Hematopoietic multipotent progenitor cell treated with erythropoietin and hydrocortisone succinate and interleukin-3 and kit ligand, for 17 days (in vitro differentiated cells): ENCODE measurements around the gene PRLR.
"Not testable (repeated sequence)": the region's sequence is repeated elsewhere in the genome, so short reads cannot be mapped to it uniquely, and the experiment has no call there.

ENCODE experiments used
- DNase-seq: peaks from one replicate; pipeline ENCODE4 v3.0.0-alpha.2; 2015; ENCODE audit warnings: low spot score

The PRLR gene

DNA sequence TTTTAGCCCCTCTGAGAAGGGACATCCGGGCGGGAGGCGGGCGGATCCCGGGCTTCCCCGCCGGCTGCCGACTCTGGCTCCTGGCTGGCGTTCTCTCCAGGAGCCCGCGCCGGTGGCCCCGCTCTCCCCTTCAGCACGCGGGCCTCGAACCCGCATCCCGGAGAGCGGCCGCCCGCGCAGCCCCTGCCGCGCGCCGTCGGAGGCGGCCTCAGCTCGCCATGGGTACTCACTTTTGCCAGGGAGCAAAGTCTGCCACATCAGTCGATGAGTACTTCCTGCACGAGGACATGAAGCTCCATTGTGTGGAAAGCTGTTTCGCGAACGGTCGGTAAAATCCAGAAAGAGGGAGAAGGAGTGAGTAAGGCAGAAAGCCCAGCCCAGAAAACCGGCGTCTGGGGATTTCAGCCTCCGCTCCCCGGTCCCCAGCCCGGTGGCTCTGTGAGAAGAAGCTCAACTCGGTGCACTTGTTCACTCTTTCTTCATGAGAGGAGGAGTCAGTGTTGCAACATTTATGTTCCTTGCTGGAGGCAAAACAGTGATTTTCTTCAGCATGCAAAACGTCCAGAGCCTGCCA is at the start of gene PRLR:
Gene PRLR, minus strand, starts transcription at position 450 of the 574 bp plus-strand sequence. CDS start 140,867 bp downstream, outside the sequence.
- no peak for DNase-seq

DNA sequence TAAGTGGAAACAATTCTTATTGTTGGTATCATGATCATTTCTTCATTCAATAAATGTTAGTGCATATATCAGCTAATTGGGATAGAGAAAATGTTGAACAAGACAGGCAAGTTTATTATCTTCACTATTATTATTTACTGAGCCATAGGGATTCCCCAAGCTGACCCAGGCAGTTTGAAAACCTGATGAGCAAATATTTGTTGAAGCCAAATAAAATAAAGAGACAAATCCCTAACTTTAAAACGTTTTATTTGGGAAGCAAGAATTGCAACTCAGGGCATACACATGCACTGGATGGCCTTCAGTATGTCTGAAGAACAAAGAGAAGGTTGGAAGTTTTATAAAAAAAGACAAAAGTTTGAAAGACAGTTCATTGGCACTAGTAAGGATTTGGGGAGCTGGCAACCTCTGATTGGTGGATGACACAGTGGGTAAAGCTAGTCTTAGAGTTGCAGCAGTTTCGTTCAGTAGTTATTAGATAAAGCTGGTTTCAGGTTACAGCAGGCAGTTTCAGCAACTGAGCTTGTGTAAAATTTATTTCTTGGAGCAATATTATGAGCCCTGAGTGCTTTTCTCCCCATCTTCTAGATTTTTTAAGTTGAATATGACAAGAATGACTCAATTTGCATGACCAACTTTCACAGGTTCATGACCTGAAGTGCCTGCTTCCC is 44.7 kb upstream of the PRLR start:
- no peak for DNase-seq

DNA sequence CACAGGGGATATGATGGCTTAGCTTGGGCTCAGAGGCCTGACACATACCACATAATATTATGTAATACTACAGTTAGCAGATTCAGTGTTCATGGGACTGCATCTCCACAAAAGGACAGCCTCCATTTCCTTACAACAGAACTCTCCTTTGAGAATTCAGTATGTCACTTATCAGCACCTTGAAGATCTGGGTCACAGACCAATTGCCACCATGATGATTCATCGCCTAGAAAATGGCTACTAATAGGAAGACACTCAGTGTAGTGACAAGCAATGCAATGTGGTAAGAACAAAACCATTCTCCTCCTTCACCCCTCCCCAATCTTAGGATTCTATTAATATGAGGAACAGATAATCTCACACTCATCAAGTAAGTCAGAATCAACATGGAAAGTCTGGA is 38.7 kb upstream of the PRLR start:
- DNase-seq = no peak

GRCh38 chr5:35266276-35266675 is 36.0 kb upstream of the PRLR start:
- no peak for DNase-seq

DNA sequence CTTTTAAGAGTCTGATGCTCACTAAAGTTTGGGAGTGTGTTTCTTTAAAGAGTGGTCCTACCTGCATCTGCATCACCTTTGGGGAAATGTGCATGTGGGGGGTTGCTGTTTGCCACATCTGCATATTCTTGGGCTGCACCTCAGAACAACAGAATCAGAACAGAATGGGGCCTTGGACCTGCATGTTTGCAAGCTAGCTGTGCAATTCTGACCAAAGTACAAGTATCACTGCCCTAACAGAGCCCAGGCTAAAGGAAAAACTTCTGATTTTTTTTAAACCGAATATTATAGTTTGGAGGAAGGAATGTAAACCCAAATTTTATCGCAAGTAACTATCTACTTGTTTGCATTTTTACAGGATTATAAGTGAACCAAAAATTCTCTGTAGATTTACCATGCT is 34.2 kb upstream of the PRLR start:
- DNase-seq = no peak

DNA sequence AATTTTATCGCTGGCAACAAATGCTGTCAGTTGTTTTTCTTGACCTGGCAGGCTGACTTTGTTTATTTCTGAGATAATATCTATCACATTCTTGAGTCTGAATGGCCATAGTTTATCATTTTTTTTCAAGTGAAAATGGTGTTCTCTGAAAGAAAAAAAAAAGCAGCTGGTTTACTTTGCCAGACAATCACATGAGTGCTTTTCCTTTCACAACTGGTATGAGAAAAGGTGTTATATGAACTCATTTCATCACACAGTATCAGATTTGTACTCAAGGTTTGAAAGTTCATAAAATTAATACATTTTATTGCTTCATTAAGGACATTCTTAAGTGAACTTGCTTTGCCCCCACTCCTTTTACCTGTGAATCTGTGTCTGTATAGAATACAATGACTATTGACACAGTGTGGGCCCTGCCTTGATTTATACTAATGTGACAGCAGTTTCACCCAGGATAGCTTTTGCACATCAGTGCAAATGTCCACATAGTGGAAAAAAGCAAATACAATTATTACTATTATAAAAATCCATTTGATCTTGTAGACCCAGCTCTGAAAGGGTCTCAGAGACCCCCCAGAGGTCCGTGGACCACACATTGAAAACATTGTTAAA is 33.1 kb upstream of the PRLR start:
- DNase-seq = no peak

DNA sequence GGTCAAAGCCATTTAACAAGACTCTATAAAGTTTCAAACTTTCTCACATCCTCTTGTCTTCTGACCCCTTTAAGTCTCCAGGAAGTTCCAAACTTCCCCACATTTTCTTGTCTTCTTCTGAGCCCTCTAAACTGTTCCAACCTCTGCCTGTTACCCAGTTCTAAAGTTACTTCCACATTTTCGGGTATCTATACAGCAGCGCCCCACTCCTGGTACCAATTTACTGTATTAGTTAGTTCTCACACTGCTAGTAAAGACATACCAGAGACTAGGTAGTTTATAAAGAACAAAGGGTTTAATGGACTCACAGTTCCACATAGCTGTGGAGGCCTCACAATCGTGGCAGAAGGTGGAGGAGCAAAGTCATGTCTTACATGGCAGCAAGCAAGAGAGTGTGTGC is 23.3 kb upstream of the PRLR start:
- no peak for DNase-seq

GRCh38 chr5:35252963-35253362 is 22.7 kb upstream of the PRLR start:
- DNase-seq = no peak

DNA sequence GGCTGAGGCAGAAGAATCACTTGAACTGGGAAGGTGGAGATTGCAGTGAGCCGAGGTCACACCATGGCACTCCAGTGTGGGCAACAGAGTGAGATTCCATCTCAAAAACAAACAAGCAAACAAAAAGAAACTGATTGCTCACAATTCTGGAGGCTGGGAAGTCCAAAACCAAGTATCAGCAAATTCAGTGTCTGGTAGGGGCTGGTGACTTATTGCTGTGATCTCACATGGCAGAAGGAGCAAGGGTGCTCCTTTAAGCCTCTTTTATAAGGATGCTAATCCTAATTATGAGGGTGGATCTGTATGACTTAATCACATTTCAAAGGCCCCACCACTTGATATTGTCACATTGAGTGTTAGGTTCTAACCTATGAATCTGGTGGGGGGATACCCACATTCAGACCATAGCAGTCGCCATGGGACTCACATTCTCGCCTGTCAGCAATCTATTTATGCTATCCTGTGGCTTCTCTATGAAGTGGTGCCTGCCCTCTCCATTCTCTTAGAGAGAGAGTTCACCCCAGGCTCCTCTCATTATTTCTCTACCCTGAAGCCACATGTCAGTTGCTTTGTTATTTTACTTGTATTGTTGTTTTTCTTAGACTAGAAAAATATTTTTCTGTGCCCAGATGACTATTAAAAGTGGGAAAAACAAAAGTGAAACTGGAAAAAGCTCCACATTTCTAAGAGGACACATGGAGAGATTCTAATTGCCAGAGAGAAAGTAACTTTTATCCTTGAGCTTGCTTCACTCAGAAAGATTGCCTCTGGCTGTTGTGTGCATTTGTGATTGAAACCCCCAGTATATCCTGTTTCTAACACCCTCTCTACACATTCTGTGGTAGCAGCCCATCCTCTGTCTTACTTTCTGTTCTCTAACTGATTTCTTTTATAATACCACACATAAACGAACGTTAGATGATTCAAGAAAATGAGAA is 18.8 kb upstream of the PRLR start:
- no peak for DNase-seq

GRCh38 chr5:35247648-35248034 is 17.4 kb upstream of the PRLR start:
- DNase-seq = no peak

DNA sequence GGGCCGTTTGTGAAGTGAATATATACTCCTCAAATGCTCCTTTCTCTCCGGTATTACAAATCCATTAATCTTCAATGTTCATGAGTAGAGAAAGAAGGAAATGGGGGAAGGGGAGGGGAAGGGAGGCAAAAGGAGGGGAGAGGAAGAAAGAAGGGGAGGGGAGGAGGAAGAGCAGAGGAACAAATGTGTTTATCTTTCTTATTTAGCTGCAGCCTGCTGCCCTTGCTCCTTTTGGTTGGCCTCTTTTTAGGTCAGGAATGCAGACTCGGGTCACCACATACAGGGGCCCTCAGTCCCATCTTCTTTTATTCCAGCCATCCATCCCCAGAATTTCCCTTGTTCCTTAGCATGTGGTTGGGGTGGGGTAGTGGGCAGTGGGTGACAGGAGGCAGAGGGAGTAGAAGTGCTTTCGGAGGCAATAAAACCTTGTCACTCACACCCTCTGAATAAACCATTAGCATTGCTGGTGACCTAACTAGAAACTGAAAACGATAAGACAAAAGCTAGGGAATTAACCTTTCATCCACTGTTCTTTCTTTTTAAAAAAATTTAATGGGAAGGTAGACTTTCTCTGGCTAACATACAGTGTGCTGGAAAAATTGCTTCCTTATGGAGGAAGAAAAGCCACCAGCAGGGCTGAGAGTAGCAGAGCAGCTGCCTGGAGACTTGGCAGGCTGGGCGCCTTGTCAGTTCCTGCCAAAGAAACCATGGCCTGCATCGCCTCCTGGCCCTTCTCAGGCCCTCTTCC is 16.8 kb upstream of the PRLR start:
- DNase-seq = no peak

DNA sequence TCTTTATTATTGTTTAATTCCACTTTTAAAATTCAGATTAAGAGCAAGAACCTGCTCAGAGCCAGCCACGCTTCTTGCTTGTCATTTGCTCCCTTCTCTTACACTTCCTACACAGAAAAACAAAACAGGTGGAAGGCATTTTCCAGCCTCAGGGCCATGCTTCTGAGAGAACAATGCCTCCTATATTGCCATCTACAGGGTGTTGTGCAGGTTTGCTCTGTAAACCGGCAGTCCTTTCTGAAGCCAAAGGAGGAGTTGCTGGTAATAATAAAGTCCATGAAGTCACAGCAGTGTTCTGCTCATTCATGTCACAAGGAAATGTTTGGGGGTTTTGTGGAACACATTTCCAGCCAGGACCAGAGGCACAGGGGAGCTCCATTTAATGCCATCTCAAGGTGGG is 16.1 kb upstream of the PRLR start:
- no peak for DNase-seq

DNA sequence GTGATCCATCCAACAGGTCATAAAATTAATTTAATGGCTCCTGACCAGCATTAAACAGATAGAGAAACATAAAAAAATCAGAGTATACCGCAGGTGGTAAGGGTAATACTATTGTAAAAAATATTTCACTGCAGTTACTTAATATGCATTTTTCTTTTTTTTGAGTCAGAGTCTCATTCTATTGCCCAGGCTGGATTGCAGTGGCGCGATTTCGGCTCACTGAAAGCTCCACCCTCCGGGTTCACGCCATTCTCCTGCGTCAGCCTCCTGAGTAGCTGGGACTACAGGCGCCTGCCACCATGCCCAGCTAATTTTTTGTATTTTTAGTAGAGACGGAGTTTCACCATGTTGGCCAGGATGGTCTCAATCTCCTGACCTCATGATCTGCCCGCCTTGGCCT is 15.1 kb upstream of the PRLR start:
- DNase-seq = not testable (repeated sequence)

GRCh38 chr5:35244171-35244570 is 13.9 kb upstream of the PRLR start:
- DNase-seq = no peak

GRCh38 chr5:35242702-35243258 is 12.5 kb upstream of the PRLR start:
- no peak for DNase-seq

DNA sequence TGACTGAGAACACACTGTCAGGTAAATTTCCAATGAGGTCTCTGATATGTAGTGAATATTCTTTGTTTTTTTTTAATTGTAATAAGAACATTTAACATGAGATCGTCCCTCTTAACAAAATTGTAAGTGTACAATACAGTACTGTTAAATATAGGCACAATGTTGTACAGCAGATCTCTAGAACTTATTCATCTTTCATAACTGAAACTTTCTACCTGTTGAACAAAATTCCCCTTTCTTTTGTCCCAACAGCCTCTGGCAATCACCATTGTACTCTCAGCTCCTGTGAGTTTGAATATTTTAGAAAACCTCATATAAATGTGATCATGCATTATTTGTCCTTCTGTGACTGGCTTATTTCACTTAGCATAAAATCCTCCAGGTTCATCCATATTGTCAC is 10.6 kb upstream of the PRLR start:
- DNase-seq = no peak

- no peak for DNase-seq
Observed at GRCh38 chr5:35239911-35240610, 9.8 kb upstream of the PRLR start.

GRCh38 chr5:35239476-35239875 is 9.2 kb upstream of the PRLR start:
- DNase-seq = no peak

GRCh38 chr5:35237580-35238376 is 7.5 kb upstream of the PRLR start:
- DNase-seq = no peak

- DNase-seq = no peak
Observed at GRCh38 chr5:35236770-35237169, 6.5 kb upstream of the PRLR start.
